Activated CD8-positive, alpha-beta memory T cell treated with anti-CD3 and anti-CD28 coated beads, Interleukin-2, amount 10 ng/mL, durations not matched to agents 7 days and 5 days (primary cell): ENCODE data around the gene LMTK2. TPM values are rescaled to one million over a fixed set of nuclear protein-coding genes. Genes with fewer than 3 reads are reported as not detected.

Source experiments
- ATAC-seq: fragments of 150-1000 bp; cut with Tn5 transposase; one replicate; pipeline ENCODE4 v1.10.0; 2021; ENCODE audit warnings: moderate library complexity
- CTCF ChIA-PET: fragments of 350-600 bp; sonication (Branson Sonifier 250); formaldehyde crosslinking; loops from one replicate; lab custom pipeline; 2021; ENCODE audit warnings: antibody characterized with exemption; lab: Charles Lee
- DNase-seq: peaks from one replicate; pipeline ENCODE4 v3.0.0-alpha.2; 2020
- H3K27ac Mint-ChIP-seq: one replicate; pipeline ENCODE4 v1.8.0; 2021; ENCODE audit warnings: mild to moderate bottlenecking, mixed read lengths
- H3K27me3 Mint-ChIP-seq: one replicate; pipeline ENCODE4 v1.8.0; 2021; ENCODE audit warnings: mixed read lengths
- H3K36me3 Mint-ChIP-seq: one replicate; pipeline ENCODE4 v1.8.0; 2021; ENCODE audit warnings: mild to moderate bottlenecking, mixed read lengths
- H3K4me1 Mint-ChIP-seq: one replicate; pipeline ENCODE4 v1.8.0; 2021; ENCODE audit warnings: mixed read lengths
- H3K4me3 Mint-ChIP-seq: one replicate; pipeline ENCODE4 v1.8.0; 2021; ENCODE audit warnings: mild to moderate bottlenecking, moderate library complexity, mixed read lengths
- H3K9me3 Mint-ChIP-seq: one replicate; pipeline ENCODE4 v1.8.0; 2022; ENCODE audit warnings: low read depth, mixed read lengths
- total RNA-seq, 2 experiments: library from RNA; stranded (reverse); gene quantifications; one replicate each; pipeline ENCODE4 v1.2.3, GENCODE V29; 2021

Gene LMTK2
- total RNA-seq, 2 experiments from 2014 or later = 8.5 to 9.6 TPM

GRCh38 chr7:98163269-98163668, 56.6 kb downstream of the LMTK2 start:
- no peaks in the 10 kb centered on the region for H3K27me3 Mint-ChIP-seq
- CTCF ChIA-PET = interaction anchor here (1.7 to 10.0 kb wide), 3 partner anchors 53 to 142 kb away, joined by 3 to 210 read pairs (median 15); no protein-coding TSS in a partner anchor
- H3K36me3 Mint-ChIP-seq = no peaks in the 10 kb centered on the region
- DNase-seq = no peak
- H3K9me3 Mint-ChIP-seq = no peaks in the 10 kb centered on the region
- no peak for ATAC-seq
- no peak overlapping the region for H3K4me3 Mint-ChIP-seq
- no peak overlapping the region for H3K27ac Mint-ChIP-seq
- no peaks in the 10 kb centered on the region for H3K4me1 Mint-ChIP-seq

GRCh38 chr7:98163704-98164494, 57.2 kb downstream of the LMTK2 start:
- peaks cover 3% of the 10 kb centered on the region for H3K4me1 Mint-ChIP-seq
- no peak overlapping the region for H3K27ac Mint-ChIP-seq
- ATAC-seq = no peak

GRCh38 chr7:98165827-98166667, 59.4 kb downstream of the LMTK2 start:
- DNase-seq (peak; percentile 62), ATAC-seq (peak; percentile 63)
- Mint-ChIP-seq H3K9me3 (no peaks in the 10 kb centered on the region), H3K4me3 (no peak overlapping the region), H3K36me3 (no peaks in the 10 kb centered on the region), H3K4me1 (peaks cover 4% of the 10 kb centered on the region), H3K27ac (no peak overlapping the region), H3K27me3 (no peaks in the 10 kb centered on the region)
- CTCF ChIA-PET = interaction anchor here (0.6 to 10.0 kb wide), 14 partner anchors 9 to 152 kb away, joined by 3 to 210 read pairs (median 5); partner anchors contain the start of gene LMTK2

More at GRCh38 chr7:98163704-98164494, 57.2 kb downstream of the LMTK2 start:
- no peak for DNase-seq
- CTCF ChIA-PET = interaction anchor here (3.1 to 10.0 kb wide), 3 partner anchors 56 to 142 kb away, joined by 17 to 210 read pairs (median 25); partner anchors contain the start of gene LMTK2
- no peak overlapping the region for H3K4me3 Mint-ChIP-seq
- H3K9me3 Mint-ChIP-seq = no peaks in the 10 kb centered on the region
- H3K27me3 Mint-ChIP-seq = no peaks in the 10 kb centered on the region
- no peaks in the 10 kb centered on the region for H3K36me3 Mint-ChIP-seq

GRCh38 chr7:98166668-98166970, 60.0 kb downstream of the LMTK2 start:
- Mint-ChIP-seq H3K4me1 (peaks cover 4% of the 10 kb centered on the region), H3K9me3 (no peaks in the 10 kb centered on the region), H3K4me3 (no peak overlapping the region), H3K27me3 (no peaks in the 10 kb centered on the region), H3K36me3 (no peaks in the 10 kb centered on the region), H3K27ac (no peak overlapping the region)
- no peak for ATAC-seq
- CTCF ChIA-PET = interaction anchor here (0.9 to 10.0 kb wide), 13 partner anchors 9 to 153 kb away, joined by 3 to 210 read pairs (median 5); partner anchors contain the start of gene LMTK2
- no peak for DNase-seq

GRCh38 chr7:98167653-98168052, 61.0 kb downstream of the LMTK2 start:
- peaks cover 4% of the 10 kb centered on the region for H3K4me1 Mint-ChIP-seq
- CTCF ChIA-PET = interaction anchor here (0.8 to 10.0 kb wide), 16 partner anchors 9 to 1050 kb away, joined by 3 to 210 read pairs (median 6); partner anchors contain the start of genes LMTK2 and SDHAF3

DNA sequence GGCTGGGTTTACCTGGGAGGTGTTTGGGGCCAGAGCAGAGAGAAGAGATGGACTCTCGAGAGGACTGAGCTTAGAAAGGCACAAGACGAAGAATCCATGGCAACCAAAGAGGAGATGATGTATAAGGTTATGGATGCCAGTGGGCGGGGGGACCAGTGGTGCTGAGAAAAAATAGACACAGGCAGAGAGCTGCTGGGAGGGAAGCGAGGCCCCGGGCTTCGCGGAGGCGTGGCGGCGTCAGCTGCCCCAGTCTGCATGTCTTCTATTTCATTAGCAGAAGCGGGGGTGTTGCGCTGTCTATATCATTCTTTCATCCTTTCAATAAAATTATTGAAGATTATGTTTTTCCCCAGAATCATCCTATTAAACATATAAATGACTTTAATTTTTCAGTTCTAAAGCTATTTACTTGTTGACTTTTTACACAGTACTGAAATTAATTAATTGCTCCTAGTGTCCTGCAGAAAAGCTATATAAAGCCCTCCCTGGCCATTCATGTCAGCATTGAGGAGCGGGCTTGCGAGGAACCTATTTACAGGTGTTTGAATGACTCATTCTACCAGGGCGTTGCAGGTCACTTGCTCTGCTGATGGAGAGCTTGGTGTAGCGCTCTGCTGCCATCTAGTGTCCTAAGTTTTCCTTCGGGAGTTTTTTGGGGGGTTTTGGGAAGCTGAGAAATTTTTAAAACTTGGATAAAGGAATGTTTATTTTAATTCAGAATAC, 61.7 kb downstream of the LMTK2 start:
- CTCF ChIA-PET = interaction anchor here (0.7 to 10.0 kb wide), 33 partner anchors 10 to 1051 kb away, joined by 3 to 210 read pairs (median 4); partner anchors contain the start of genes LMTK2 and SDHAF3
- peak overlapping the region; percentile 14 for H3K27ac Mint-ChIP-seq

More at GRCh38 chr7:98167653-98168052, 61.0 kb downstream of the LMTK2 start:
- H3K36me3 Mint-ChIP-seq = no peaks in the 10 kb centered on the region
- no peak overlapping the region for H3K4me3 Mint-ChIP-seq
- no peaks in the 10 kb centered on the region for H3K9me3 Mint-ChIP-seq
- no peak overlapping the region for H3K27ac Mint-ChIP-seq
- ATAC-seq = no peak
- DNase-seq = no peak
- H3K27me3 Mint-ChIP-seq = no peaks in the 10 kb centered on the region

GRCh38 chr7:98168904-98169621, 62.4 kb downstream of the LMTK2 start:
- no peak overlapping the region for H3K4me3 Mint-ChIP-seq
- H3K27ac Mint-ChIP-seq = no peak overlapping the region
- no peaks in the 10 kb centered on the region for H3K36me3 Mint-ChIP-seq
- H3K9me3 Mint-ChIP-seq = no peaks in the 10 kb centered on the region
- DNase-seq (no peak), ATAC-seq (no peak)
- no peaks in the 10 kb centered on the region for H3K27me3 Mint-ChIP-seq
- CTCF ChIA-PET = interaction anchor here (0.7 to 10.0 kb wide), 31 partner anchors 9 to 233 kb away, joined by 3 to 210 read pairs (median 5); partner anchors contain the start of gene LMTK2
- peaks cover 4% of the 10 kb centered on the region for H3K4me1 Mint-ChIP-seq

More for the DNA sequence above, 61.7 kb downstream of the LMTK2 start:
- peaks cover 4% of the 10 kb centered on the region for H3K4me1 Mint-ChIP-seq
- peak; percentile 85 for ATAC-seq
- peak; percentile 73 for DNase-seq
- H3K4me3 Mint-ChIP-seq = no peak overlapping the region
- no peaks in the 10 kb centered on the region for H3K27me3 Mint-ChIP-seq
- H3K9me3 Mint-ChIP-seq = no peaks in the 10 kb centered on the region
- no peaks in the 10 kb centered on the region for H3K36me3 Mint-ChIP-seq

DNA sequence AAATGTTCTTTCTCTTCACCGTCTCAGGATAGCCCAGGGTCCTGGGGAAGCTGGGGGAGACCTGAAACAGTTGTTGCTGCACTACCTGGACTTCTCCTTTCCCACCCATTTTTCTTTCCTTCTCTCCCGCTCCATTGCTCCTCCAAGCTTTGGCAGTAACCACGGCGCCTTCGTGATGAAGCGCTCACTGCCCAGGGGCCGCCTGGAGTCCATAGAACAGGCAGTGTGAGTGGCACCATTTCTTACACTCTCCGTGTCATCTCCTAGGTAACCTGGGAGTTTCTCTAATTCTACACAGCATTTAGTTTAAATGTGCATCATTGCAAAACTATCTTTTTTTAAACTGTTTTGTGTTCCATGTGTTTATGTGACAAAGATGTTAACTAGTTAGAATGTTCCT, 64.3 kb downstream of the LMTK2 start:
- Mint-ChIP-seq H3K9me3 (no peaks in the 10 kb centered on the region), H3K4me3 (no peak overlapping the region), H3K36me3 (peaks cover 2% of the 10 kb centered on the region), H3K27ac (no peak overlapping the region), H3K27me3 (no peaks in the 10 kb centered on the region), H3K4me1 (peaks cover 4% of the 10 kb centered on the region)
- CTCF ChIA-PET = interaction anchor here (10.0 kb wide), 1 partner anchor 149 kb away, joined by 210 read pairs; no protein-coding TSS in a partner anchor
- ATAC-seq (no peak), DNase-seq (no peak)

GRCh38 chr7:98171449-98171848, 64.8 kb downstream of the LMTK2 start:
- peaks cover 2% of the 10 kb centered on the region for H3K36me3 Mint-ChIP-seq
- no peak for DNase-seq
- no peak overlapping the region for H3K27ac Mint-ChIP-seq
- H3K4me3 Mint-ChIP-seq = no peak overlapping the region
- no peak for ATAC-seq
- H3K27me3 Mint-ChIP-seq = no peaks in the 10 kb centered on the region
- no peaks in the 10 kb centered on the region for H3K9me3 Mint-ChIP-seq
- H3K4me1 Mint-ChIP-seq = peaks cover 4% of the 10 kb centered on the region
- CTCF ChIA-PET = interaction anchor here (1.6 to 10.0 kb wide), 2 partner anchors 65 to 149 kb away, joined by 4 to 210 read pairs; partner anchors contain the start of gene LMTK2

DNA sequence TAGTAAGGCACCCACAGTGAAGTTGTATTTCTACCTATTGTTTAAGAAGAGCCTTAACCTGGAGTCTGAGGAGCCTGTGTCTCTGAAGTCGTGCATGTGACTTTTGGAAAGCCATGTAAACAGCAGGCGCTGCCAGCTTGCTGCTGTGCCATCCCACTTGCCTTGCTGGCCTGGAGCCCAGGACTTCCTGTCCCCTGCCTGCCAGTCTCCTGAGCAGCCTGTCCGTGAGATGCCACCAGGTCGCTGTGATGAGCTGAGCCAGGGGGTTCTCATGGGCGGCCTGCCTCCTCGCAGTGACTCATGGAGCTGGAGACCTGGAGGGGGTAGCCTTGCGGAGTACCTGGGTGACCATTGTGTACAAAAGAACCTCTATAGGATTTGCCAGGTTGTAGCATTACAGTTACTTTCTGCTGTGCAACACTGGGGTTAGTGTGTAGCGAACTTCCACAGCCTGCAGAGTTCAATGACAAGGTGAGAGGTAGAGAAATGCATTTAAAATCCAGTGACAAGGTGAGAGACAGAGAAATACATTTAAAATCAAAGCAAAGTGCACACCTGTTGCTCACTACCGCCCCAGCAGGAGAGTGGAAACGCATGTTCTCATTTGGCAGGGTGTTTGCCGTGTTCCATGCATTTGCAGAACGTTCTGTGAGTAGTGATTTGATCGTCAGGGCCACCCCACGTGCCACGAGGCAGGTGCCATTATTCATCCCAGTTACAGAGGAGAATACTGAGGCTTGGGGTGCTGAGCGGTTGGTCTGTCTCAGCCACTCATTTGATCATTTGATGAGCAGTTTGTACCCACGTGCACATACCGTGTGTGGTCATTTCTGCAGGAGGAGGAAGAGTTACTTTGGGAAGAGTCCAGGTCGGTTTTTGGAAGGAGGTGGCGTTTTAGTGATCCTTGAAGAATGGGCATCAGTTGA, 67.9 kb downstream of the LMTK2 start:
- no peak for ATAC-seq
- H3K27ac Mint-ChIP-seq = no peak overlapping the region
- no peaks in the 10 kb centered on the region for H3K9me3 Mint-ChIP-seq
- CTCF ChIA-PET = interaction anchor here (2.1 kb wide), 1 partner anchor 153 kb away, joined by 8 read pairs; no protein-coding TSS in a partner anchor
- H3K4me1 Mint-ChIP-seq = no peaks in the 10 kb centered on the region
- no peaks in the 10 kb centered on the region for H3K27me3 Mint-ChIP-seq
- H3K36me3 Mint-ChIP-seq = peaks cover 2% of the 10 kb centered on the region
- no peak for DNase-seq
- H3K4me3 Mint-ChIP-seq = no peak overlapping the region

DNA sequence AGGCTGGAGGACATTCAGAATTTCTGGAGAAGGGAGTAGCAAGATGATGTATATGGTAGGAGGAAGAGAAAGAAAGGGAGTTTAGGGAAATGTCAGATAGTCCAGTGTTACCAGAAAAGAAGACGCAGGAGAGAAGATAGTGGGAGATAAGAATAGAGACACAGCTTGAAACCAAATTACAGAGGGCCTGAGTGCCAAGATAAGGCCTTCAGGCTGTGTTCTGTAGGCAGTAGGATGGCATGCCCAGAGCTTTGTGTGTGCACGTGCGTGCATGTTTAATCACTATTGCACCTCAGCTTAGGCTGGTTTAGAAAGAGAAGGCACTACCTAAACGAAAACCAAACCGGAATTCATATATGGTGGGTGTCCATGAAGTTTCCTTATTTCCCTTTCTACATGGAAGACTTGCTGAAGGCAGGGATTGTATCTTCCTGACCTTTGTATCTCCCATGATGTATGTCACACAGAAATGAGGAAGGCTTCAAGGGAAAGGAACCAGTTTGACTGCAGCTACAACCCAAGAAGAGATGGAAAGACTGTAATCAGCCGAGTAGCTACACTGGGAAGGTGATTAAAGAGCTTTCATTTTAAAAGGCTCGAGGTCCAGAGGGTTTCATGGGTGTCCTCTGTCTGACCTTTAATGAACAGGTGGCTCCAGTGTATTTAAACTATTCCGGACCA, 68.7 kb downstream of the LMTK2 start:
- CTCF ChIA-PET = interaction anchor here (1.0 to 2.1 kb wide), 3 partner anchors 10 to 154 kb away, joined by 4 to 8 read pairs (median 8); no protein-coding TSS in a partner anchor
- DNase-seq = no peak
- H3K27me3 Mint-ChIP-seq = no peaks in the 10 kb centered on the region
- H3K4me1 Mint-ChIP-seq = no peaks in the 10 kb centered on the region
- H3K9me3 Mint-ChIP-seq = no peaks in the 10 kb centered on the region
- no peak for ATAC-seq
- no peak overlapping the region for H3K4me3 Mint-ChIP-seq
- peaks cover 2% of the 10 kb centered on the region for H3K36me3 Mint-ChIP-seq
- no peak overlapping the region for H3K27ac Mint-ChIP-seq
